NB4 (cell line): ENCODE data around the gene TMUB2.

ENCODE experiments used
- POLR2A ChIP-seq: IDR thresholded peaks from 2 replicates; pipeline ENCODE4 v1.6.1; 2011; ENCODE audit warnings: mild to moderate bottlenecking; ENCODE audit not compliant: insufficient read length; ENCODE audit errors: extremely low read depth
- TF ChIP-seq, protein P1 (sequence below): IDR thresholded peaks from one replicate; pipeline ENCODE4 v1.5.1; 2012; ENCODE audit warnings: low read depth, low read length

DNA sequence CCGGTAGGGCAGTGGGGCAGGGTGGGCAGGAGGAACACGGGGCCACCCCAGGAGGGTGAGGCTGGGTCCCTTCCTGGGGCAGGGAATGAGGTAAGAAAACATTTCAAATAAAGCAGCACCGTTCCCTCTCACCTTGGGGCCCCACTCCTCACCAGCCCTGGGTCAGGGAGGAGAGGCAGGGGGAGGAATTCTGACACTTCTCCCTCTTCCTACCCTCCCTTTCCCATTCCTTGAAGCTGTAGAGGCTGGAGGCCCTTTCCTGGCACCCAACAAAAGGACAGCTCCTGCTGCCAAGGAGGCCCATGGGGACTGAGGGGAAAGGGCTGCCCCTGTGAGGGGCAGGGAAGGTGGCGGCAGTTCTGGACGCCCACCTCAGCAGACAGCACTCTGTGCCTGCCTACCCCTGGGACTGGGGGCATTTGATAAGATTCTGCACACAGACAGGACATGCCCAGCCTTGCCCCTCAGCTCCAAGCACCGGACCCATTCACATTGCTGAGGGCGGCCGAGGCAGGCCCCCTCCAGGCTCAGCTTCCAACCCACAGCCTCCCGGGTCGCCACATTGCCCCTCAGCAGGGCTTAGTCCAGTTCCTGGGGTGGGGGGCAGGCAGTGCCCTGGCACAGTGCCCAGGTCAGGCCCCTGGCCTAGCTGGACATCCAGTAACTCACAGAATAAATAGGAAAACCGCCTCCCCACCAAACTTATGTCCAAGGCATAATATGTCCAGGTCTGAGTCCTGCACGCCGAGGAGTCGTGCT is 6.7 kb downstream of the TMUB2 start:
- TF ChIP-seq, protein P1, sequence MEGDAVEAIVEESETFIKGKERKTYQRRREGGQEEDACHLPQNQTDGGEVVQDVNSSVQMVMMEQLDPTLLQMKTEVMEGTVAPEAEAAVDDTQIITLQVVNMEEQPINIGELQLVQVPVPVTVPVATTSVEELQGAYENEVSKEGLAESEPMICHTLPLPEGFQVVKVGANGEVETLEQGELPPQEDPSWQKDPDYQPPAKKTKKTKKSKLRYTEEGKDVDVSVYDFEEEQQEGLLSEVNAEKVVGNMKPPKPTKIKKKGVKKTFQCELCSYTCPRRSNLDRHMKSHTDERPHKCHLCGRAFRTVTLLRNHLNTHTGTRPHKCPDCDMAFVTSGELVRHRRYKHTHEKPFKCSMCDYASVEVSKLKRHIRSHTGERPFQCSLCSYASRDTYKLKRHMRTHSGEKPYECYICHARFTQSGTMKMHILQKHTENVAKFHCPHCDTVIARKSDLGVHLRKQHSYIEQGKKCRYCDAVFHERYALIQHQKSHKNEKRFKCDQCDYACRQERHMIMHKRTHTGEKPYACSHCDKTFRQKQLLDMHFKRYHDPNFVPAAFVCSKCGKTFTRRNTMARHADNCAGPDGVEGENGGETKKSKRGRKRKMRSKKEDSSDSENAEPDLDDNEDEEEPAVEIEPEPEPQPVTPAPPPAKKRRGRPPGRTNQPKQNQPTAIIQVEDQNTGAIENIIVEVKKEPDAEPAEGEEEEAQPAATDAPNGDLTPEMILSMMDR = no peak
- no peak for TF ChIP-seq POLR2A
